Neural progenitor cell (in vitro differentiated cells): ENCODE measurements around the gene TRIM26. TPM values are rescaled to one million over a fixed set of nuclear protein-coding genes. Genes with fewer than 3 reads are reported as not detected.

Experiments used
- DNase-seq: peaks from one replicate; pipeline ENCODE4 v3.0.0-alpha.2; 2016; ENCODE audit warnings: low spot score
- H2AFZ ChIP-seq: fragments of 200-600 bp; sonication (generic); replicated peaks from 2 replicates; pipeline ENCODE4 v1.6.1; 2016; ENCODE audit warnings: antibody characterized with exemption
- H3F3A ChIP-seq: fragments of 200-600 bp; sonication (generic); 2 replicates; pipeline ENCODE4 v1.6.1; 2016; ENCODE audit warnings: antibody characterized with exemption, low read depth
- H3K27ac ChIP-seq: fragments of 200-600 bp; sonication (generic); 2 replicates; pipeline ENCODE4 v1.5.1; 2016; ENCODE audit warnings: mild to moderate bottlenecking
- H3K27me3 ChIP-seq: fragments of 200-600 bp; sonication (generic); 2 replicates; pipeline ENCODE4 v1.6.1; 2016; ENCODE audit warnings: mild to moderate bottlenecking, moderate library complexity
- H3K36me3 ChIP-seq: fragments of 200-600 bp; sonication (generic); 2 replicates; pipeline ENCODE4 v1.5.1; 2016
- H3K4me1 ChIP-seq: fragments of 200-600 bp; sonication (generic); 2 replicates; pipeline ENCODE4 v1.6.1; 2016; ENCODE audit warnings: mixed run types
- H3K4me2 ChIP-seq: fragments of 200-600 bp; sonication (generic); 2 replicates; pipeline ENCODE4 v1.6.1; 2016
- H3K4me3 ChIP-seq: fragments of 200-600 bp; sonication (generic); 2 replicates; pipeline ENCODE4 v1.5.1; 2016
- H3K79me2 ChIP-seq: fragments of 200-600 bp; sonication (generic); 2 replicates; pipeline ENCODE4 v1.6.1; 2016; ENCODE audit warnings: low read depth
- H3K9ac ChIP-seq: fragments of 200-600 bp; sonication (generic); 2 replicates; pipeline ENCODE4 v1.6.1; 2016
- H3K9me3 ChIP-seq: fragments of 200-600 bp; sonication (generic); 2 replicates; pipeline ENCODE4 v1.5.1; 2016; ENCODE audit warnings: low read depth
- H4K20me1 ChIP-seq: fragments of 200-600 bp; sonication (generic); 2 replicates; pipeline ENCODE4 v1.6.1; 2016; ENCODE audit warnings: low read depth
- H3K27ac Mint-ChIP-seq: 3 replicates; pipeline ENCODE4 v1.8.0; 2021; ENCODE audit warnings: mixed read lengths
- H3K27me3 Mint-ChIP-seq: 2 replicates; pipeline ENCODE4 v1.8.0; 2022; ENCODE audit warnings: low read depth, mild to moderate bottlenecking, inconsistent platforms, moderate library complexity, mixed read lengths; ENCODE audit not compliant: insufficient read depth
- H3K36me3 Mint-ChIP-seq: 3 replicates; pipeline ENCODE4 v1.8.0; 2021; ENCODE audit warnings: mixed read lengths
- H3K4me1 Mint-ChIP-seq: 3 replicates; pipeline ENCODE4 v1.8.0; 2021; ENCODE audit warnings: mixed read lengths
- H3K4me3 Mint-ChIP-seq: 3 replicates; pipeline ENCODE4 v1.8.0; 2021; ENCODE audit warnings: mild to moderate bottlenecking, moderate library complexity, mixed read lengths
- H3K9me3 Mint-ChIP-seq: 3 replicates; pipeline ENCODE4 v1.8.0; 2020; ENCODE audit warnings: mixed read lengths
- EZH2 ChIP-seq: fragments of 200-600 bp; sonication (generic); IDR thresholded peaks from 2 replicates; pipeline ENCODE4 v1.6.1; 2017; ENCODE audit warnings: antibody characterized with exemption, mild to moderate bottlenecking, moderate library complexity
- EZH2phosphoT487 ChIP-seq: fragments of 200-600 bp; sonication (generic); IDR thresholded peaks from 2 replicates; pipeline ENCODE4 v1.6.1; 2017; ENCODE audit warnings: antibody characterized with exemption
- total RNA-seq: library from RNA; depleted of rRNA; stranded (reverse); fragments of >200 nt; gene quantifications from 2 replicates; pipeline ENCODE4 v1.2.3, GENCODE V29; 2015; ENCODE audit warnings: low replicate concordance
- TF ChIP-seq, protein P1 (sequence below): fragments of 200-600 bp; sonication (generic); IDR thresholded peaks from 2 replicates; pipeline ENCODE4 v1.5.1; 2017; ENCODE audit warnings: antibody characterized with exemption, mild to moderate bottlenecking

Gene TRIM26
- 8.3 and 20.0 TPM in 2 replicates for total RNA-seq

DNA sequence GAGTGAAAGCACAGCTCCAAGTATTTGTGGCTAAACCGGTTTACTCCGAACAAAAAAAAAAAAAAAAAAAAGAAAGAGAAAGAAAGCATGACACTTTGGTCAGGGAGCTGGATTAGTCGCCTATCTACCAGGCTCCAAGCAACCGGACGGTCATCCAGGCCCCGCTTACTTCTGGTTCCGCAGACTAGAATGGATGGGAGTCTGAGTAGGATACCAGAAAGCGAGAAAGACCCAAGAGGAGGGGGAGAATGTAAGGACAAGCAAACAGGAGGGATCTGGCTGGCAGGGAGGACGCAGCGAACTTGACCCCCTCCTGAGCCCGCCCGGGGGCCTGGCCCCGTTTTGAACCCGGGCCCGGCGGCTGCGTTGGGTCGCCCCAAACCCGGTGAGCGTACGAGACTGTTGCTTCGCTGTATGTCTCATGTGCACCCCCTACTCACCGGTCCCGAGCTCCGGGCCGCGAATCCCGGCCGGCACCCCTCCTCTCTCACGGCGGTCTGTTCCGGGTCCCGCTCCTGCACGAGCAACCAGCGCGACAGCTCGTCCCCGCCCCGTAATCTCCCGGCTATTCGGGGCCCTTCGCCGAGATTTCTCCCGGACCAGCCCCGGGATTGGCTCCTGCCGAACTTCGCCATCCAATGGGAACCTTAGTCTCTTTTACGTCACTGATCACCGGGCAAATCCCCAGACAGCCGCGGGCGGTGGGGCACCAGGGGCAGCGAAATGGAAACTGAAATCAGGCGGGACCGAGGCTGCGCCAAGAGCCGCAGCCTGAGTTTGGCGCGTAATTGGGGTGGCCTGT, at the start of gene TRIM26:
TSS of gene TRIM26 (minus strand) at position 542 of the 802 bp plus-strand sequence. CDS start 14,303 bp downstream, outside the sequence.
- H3K27me3 ChIP-seq, result no peaks in the 10 kb centered on the region
- peaks cover 19% of the 10 kb centered on the region for H4K20me1 ChIP-seq
- peak within 1 kb of the TSS; percentile 67 for H3K9ac ChIP-seq
- Mint-ChIP-seq H3K27ac (peak within 1 kb of the TSS; percentile 38), H3K36me3 (peaks cover 5% of the 10 kb centered on the region), H3K9me3 (no peaks in the 10 kb centered on the region), H3K4me3 (peak within 1 kb of the TSS; percentile 98), H3K27me3 (peaks cover 5% of the 10 kb centered on the region), H3K4me1 (peaks cover 46% of the 10 kb centered on the region)
- peaks cover 20% of the 10 kb centered on the region for H3K4me1 ChIP-seq
- TF ChIP-seq, protein P1, sequence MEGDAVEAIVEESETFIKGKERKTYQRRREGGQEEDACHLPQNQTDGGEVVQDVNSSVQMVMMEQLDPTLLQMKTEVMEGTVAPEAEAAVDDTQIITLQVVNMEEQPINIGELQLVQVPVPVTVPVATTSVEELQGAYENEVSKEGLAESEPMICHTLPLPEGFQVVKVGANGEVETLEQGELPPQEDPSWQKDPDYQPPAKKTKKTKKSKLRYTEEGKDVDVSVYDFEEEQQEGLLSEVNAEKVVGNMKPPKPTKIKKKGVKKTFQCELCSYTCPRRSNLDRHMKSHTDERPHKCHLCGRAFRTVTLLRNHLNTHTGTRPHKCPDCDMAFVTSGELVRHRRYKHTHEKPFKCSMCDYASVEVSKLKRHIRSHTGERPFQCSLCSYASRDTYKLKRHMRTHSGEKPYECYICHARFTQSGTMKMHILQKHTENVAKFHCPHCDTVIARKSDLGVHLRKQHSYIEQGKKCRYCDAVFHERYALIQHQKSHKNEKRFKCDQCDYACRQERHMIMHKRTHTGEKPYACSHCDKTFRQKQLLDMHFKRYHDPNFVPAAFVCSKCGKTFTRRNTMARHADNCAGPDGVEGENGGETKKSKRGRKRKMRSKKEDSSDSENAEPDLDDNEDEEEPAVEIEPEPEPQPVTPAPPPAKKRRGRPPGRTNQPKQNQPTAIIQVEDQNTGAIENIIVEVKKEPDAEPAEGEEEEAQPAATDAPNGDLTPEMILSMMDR, result no peak
- TF ChIP-seq EZH2phosphoT487, result peak; percentile 24
- H3K9me3 ChIP-seq, result no peaks in the 10 kb centered on the region
- H3K4me3 ChIP-seq, result peak within 1 kb of the TSS; percentile 82
- peak within 1 kb of the TSS; percentile 89 for H3K4me2 ChIP-seq
- peaks cover 24% of the 10 kb centered on the region for H3F3A ChIP-seq
- peak within 1 kb of the TSS; percentile 78 for H2AFZ ChIP-seq
- no peaks in the 10 kb centered on the region for H3K36me3 ChIP-seq
- peak; percentile 98 for DNase-seq
- H3K27ac ChIP-seq, result peak within 1 kb of the TSS; percentile 26
- peaks cover 25% of the 10 kb centered on the region for H3K79me2 ChIP-seq

DNA sequence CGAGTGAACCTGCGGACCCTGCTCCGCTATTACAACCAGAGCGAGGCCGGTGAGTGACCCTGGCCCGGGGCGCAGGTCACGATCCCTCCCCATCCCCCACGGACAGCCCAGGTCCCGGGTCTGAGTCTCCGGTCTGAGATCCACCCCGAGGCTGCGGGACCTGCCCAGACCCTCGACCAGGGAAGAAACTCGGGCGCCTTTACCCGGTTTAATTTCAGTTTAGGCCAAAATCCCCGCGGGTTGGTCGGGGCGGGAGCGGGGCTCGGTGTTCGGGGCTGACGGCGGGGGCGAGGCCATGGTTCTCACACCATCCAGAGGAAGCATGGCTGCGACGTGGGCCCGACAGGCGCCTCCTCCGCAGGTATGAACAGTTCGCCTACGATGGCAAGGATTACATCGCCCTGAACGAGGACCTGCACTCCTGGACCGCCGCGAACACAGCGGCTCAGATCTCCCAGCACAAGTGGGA, 46.9 kb upstream of the TRIM26 start:
- Histone ChIP-seq H3K9ac (no peak overlapping the region), H2AFZ (peak overlapping the region; percentile 91), H3K9me3 (no peaks in the 10 kb centered on the region), H3K36me3 (no peaks in the 10 kb centered on the region), H3K27ac (no peak overlapping the region), H3K27me3 (peaks cover 17% of the 10 kb centered on the region), H3K4me1 (peaks cover 4% of the 10 kb centered on the region), H3K4me3 (peak overlapping the region; percentile 78), H3K79me2 (no peaks in the 10 kb centered on the region), H3K4me2 (peak overlapping the region; percentile 96), H4K20me1 (no peaks in the 10 kb centered on the region), H3F3A (no peaks in the 10 kb centered on the region)
- H3K4me3 Mint-ChIP-seq, result peak overlapping the region; percentile 92
- no peak overlapping the region for H3K27ac Mint-ChIP-seq
- H3K27me3 Mint-ChIP-seq, result peaks cover 11% of the 10 kb centered on the region
- peaks cover 5% of the 10 kb centered on the region for H3K4me1 Mint-ChIP-seq
- peaks cover 13% of the 10 kb centered on the region for H3K36me3 Mint-ChIP-seq
- peak; percentile 28 for TF ChIP-seq EZH2phosphoT487
- peak; percentile 29 for TF ChIP-seq EZH2
- TF ChIP-seq, protein P1, result no peak
- no peak for DNase-seq
- no peaks in the 10 kb centered on the region for H3K9me3 Mint-ChIP-seq

- Mint-ChIP-seq H3K36me3 (peaks cover 7% of the 10 kb centered on the region), H3K9me3 (no peaks in the 10 kb centered on the region), H3K27ac (peak overlapping the region; percentile 92), H3K4me1 (peaks cover 5% of the 10 kb centered on the region), H3K4me3 (peak overlapping the region; percentile 92), H3K27me3 (peaks cover 11% of the 10 kb centered on the region)
- no peaks in the 10 kb centered on the region for H3K9me3 ChIP-seq
- no peaks in the 10 kb centered on the region for H3F3A ChIP-seq
- peaks cover 4% of the 10 kb centered on the region for H3K4me1 ChIP-seq
- TF ChIP-seq EZH2phosphoT487, result peak; percentile 50
- peak; percentile 68 for TF ChIP-seq EZH2
- TF ChIP-seq, protein P1, result peak; percentile 24
- H2AFZ ChIP-seq, result peak overlapping the region; percentile 91
- H3K9ac ChIP-seq, result no peak overlapping the region
- peak overlapping the region; percentile 96 for H3K4me2 ChIP-seq
- peaks cover 17% of the 10 kb centered on the region for H3K27me3 ChIP-seq
- H3K4me3 ChIP-seq, result peak overlapping the region; percentile 78
- no peak overlapping the region for H3K27ac ChIP-seq
- H4K20me1 ChIP-seq, result no peaks in the 10 kb centered on the region
- H3K79me2 ChIP-seq, result no peaks in the 10 kb centered on the region
- DNase-seq, result peak; percentile 92
- no peaks in the 10 kb centered on the region for H3K36me3 ChIP-seq
These were observed 46.2 kb upstream of the TRIM26 start for GRCh38 chr6:30259140-30260035.
